ENCODE results near the gene KANSL3.

Gene KANSL3

GRCh38 chr2:96649342-96649741 lies 11.2 kb upstream of the KANSL3 start:
- TF ChIP-seq CTCF (conservative IDR thresholded peaks at IDR 0.05; ENCODE audit: low read depth, low read length): no peak
- Histone ChIP-seq H3K79me2 (ENCODE audit: insufficient read depth, low read depth) (no peaks in the 10 kb centered on the region), H2AFZ (ENCODE audit: low read depth) (no peak overlapping the region), H3K36me3 (ENCODE audit: insufficient read depth) (no peaks in the 10 kb centered on the region), H3K9ac (no peak overlapping the region), H3K4me1 (ENCODE audit: low read depth, poor library complexity, severe bottlenecking) (no peaks in the 10 kb centered on the region), H3K27me3 (ENCODE audit: insufficient read depth, low read depth) (no peaks in the 10 kb centered on the region), H4K20me1 (ENCODE audit: insufficient read depth) (no peaks in the 10 kb centered on the region), H3K4me2 (no peak overlapping the region), H3K4me3 (IDR thresholded peaks at IDR 0.05; ENCODE audit: insufficient read depth, low read depth, low read length) (no peak overlapping the region), H3K27ac (no peak overlapping the region)

- Histone ChIP-seq H3K9ac (no peak overlapping the region), H3K27me3 (ENCODE audit: insufficient read depth, low read depth) (no peaks in the 10 kb centered on the region), H3K4me1 (ENCODE audit: low read depth, poor library complexity, severe bottlenecking) (no peaks in the 10 kb centered on the region), H3K79me2 (ENCODE audit: insufficient read depth, low read depth) (no peaks in the 10 kb centered on the region), H3K4me3 (IDR thresholded peaks at IDR 0.05; ENCODE audit: insufficient read depth, low read depth, low read length) (no peak overlapping the region), H3K27ac (no peak overlapping the region), H3K4me2 (no peak overlapping the region), H3K36me3 (ENCODE audit: insufficient read depth) (no peaks in the 10 kb centered on the region), H4K20me1 (ENCODE audit: insufficient read depth) (no peaks in the 10 kb centered on the region), H2AFZ (ENCODE audit: low read depth) (no peak overlapping the region)
- no peak for TF ChIP-seq CTCF (conservative IDR thresholded peaks at IDR 0.05; ENCODE audit: low read depth, low read length)
These were observed 10.3 kb upstream of the KANSL3 start for GRCh38 chr2:96648306-96648930.

- Histone ChIP-seq H2AFZ (ENCODE audit: low read depth) (no peak overlapping the region), H3K79me2 (ENCODE audit: insufficient read depth, low read depth) (no peaks in the 10 kb centered on the region), H3K4me3 (IDR thresholded peaks at IDR 0.05; ENCODE audit: insufficient read depth, low read depth, low read length) (no peak overlapping the region), H3K36me3 (ENCODE audit: insufficient read depth) (no peaks in the 10 kb centered on the region), H3K27ac (no peak overlapping the region), H3K9ac (no peak overlapping the region), H3K27me3 (ENCODE audit: insufficient read depth, low read depth) (no peaks in the 10 kb centered on the region), H3K4me1 (ENCODE audit: low read depth, poor library complexity, severe bottlenecking) (no peaks in the 10 kb centered on the region), H3K4me2 (no peak overlapping the region), H4K20me1 (ENCODE audit: insufficient read depth) (no peaks in the 10 kb centered on the region)
- no peak for TF ChIP-seq CTCF (conservative IDR thresholded peaks at IDR 0.05; ENCODE audit: low read depth, low read length)
These were observed 9.6 kb upstream of the KANSL3 start for GRCh38 chr2:96647681-96648080.

GRCh38 chr2:96642564-96643360 lies 4.7 kb upstream of the KANSL3 start, which contains the start of gene FER1L5:
TSS of gene FER1L5 (plus strand) at chr2:96642764. CDS start at chr2:96642837, 73 bp downstream.
- H3K4me3 ChIP-seq (IDR thresholded peaks at IDR 0.05; ENCODE audit: insufficient read depth, low read depth, low read length): no peak within 1 kb of the TSS
- no peak for TF ChIP-seq CTCF (conservative IDR thresholded peaks at IDR 0.05; ENCODE audit: low read depth, low read length)
- H3K4me2 ChIP-seq: no peak within 1 kb of the TSS
- peaks cover 8% of the 10 kb centered on the region for H3K4me1 ChIP-seq (ENCODE audit: low read depth, poor library complexity, severe bottlenecking)
- H3K27me3 ChIP-seq (ENCODE audit: insufficient read depth, low read depth): no peaks in the 10 kb centered on the region
- H3K27ac ChIP-seq: no peak within 1 kb of the TSS
- H3K36me3 ChIP-seq (ENCODE audit: insufficient read depth): no peaks in the 10 kb centered on the region
- H3K79me2 ChIP-seq (ENCODE audit: insufficient read depth, low read depth): peaks cover under 1% of the 10 kb centered on the region; the same call in 1 of the 2 replicates
- H3K9ac ChIP-seq: no peak within 1 kb of the TSS
- H4K20me1 ChIP-seq (ENCODE audit: insufficient read depth): no peaks in the 10 kb centered on the region
- H2AFZ ChIP-seq (ENCODE audit: low read depth): no peak within 1 kb of the TSS

All from KMS-11 (cell line).